K562 (cell line): ENCODE data around the gene TRIOBP. TPM values are rescaled to one million over a fixed set of nuclear protein-coding genes. Genes with fewer than 3 reads are reported as not detected.
A peak's percentile ranks its signal among the peaks of the same experiment; 100 is the strongest.
"Not testable (repeated sequence)": the region's sequence is repeated elsewhere in the genome, so short reads cannot be mapped to it uniquely, and the experiment has no call there.

Experiments used
- ATAC-seq: fragments of 200-7000 bp; cut with Tn5 transposase; 3 replicates; pipeline ENCODE4 v1.9.1; 2020; ENCODE audit warnings: moderate library complexity
- BruUV-seq: library from RNA; stranded (reverse); fragments of 400-500 nt; replicated peaks from 2 replicates; lab custom pipeline; 2021; lab: Mats Ljungman, UMichigan
- CTCF ChIA-PET: fragments of 300-600 bp; formaldehyde crosslinking; extraction: SDS; loops from one replicate; lab custom pipeline; 2021; ENCODE audit warnings: low intra/inter-chr PET ratio; lab: Yijun Ruan, JAX
- POLR2A ChIA-PET: fragments of 300-600, 350-650 bp; sonication (Branson Sonifier 250); formaldehyde crosslinking; extraction: SDS; loops from one replicate; lab custom pipeline; 2021; ENCODE audit warnings: antibody characterized with exemption, inconsistent platforms; lab: Yijun Ruan, JAX
- DNase-seq, 4 experiments: peaks; one replicate each; pipeline versions ENCODE4 v3.0.0 to v3.0.0-alpha.2; 2011 to 2018; ENCODE audit warnings: low spot score in 3 of 4, mixed read lengths in 3 of 4; ENCODE audit errors: extremely low read depth in 1 of 4
- FAIRE-seq: peaks from 2 replicates; lab custom pipeline; 2011; peaks lifted over from hg19 to GRCh38; lab: Jason Lieb, UNC
- H2AFZ ChIP-seq: 2 replicates; pipeline ENCODE4 v1.6.0; 2011; ENCODE audit warnings: low read depth, low read length, control low read depth, inconsistent platforms
- H3K27ac ChIP-seq: fragments of 200-600 bp; 3 replicates; pipeline ENCODE4 v1.8.0; 2011; ENCODE audit warnings: low read depth, mild to moderate bottlenecking, control low read depth, inconsistent platforms, low read length, moderate library complexity, mixed read lengths; ENCODE audit errors: extremely low read depth
- H3K27me3 ChIP-seq, 2 experiments: fragments of 300-600 bp in 1 of 2; 2 replicates in 1 of 2; 3 replicates in 1 of 2; pipeline versions ENCODE4 v1.6.0 to v1.8.0; 2011; ENCODE audit warnings: inconsistent platforms in 2 of 2, low read length in 2 of 2, mild to moderate bottlenecking in 1 of 2, mixed read lengths in 1 of 2, moderate library complexity in 1 of 2; ENCODE audit not compliant: control insufficient read depth in 2 of 2, insufficient read depth in 2 of 2
- H3K36me3 ChIP-seq: fragments of 300-600 bp; 3 replicates; pipeline ENCODE4 v1.8.0; 2011; ENCODE audit warnings: mild to moderate bottlenecking, low read length, inconsistent platforms; ENCODE audit not compliant: control insufficient read depth, insufficient read depth
- H3K4me1 ChIP-seq, 2 experiments: fragments of 200-600 bp in 1 of 2; replicated peaks in 1 of 2; 2 replicates in 1 of 2; 3 replicates in 1 of 2; pipeline versions ENCODE4 v1.5.1 to v1.8.0; 2011; ENCODE audit warnings: inconsistent platforms in 2 of 2, low read length in 2 of 2, mild to moderate bottlenecking in 1 of 2, mixed read lengths in 1 of 2, moderate library complexity in 1 of 2; ENCODE audit not compliant: control insufficient read depth in 2 of 2, insufficient read depth in 2 of 2
- H3K4me2 ChIP-seq: 2 replicates; pipeline ENCODE4 v1.6.1; 2011; ENCODE audit warnings: low read length, control low read depth, inconsistent platforms, mixed read lengths; ENCODE audit not compliant: insufficient read depth
- H3K4me3 ChIP-seq: fragments of 200-600 bp; sonication (generic), shearing (Covaris generic); 2 replicates; pipeline ENCODE4 v1.5.1; 2016; ENCODE audit warnings: control low read depth, inconsistent platforms
- H3K79me2 ChIP-seq: fragments of 200-600 bp; 3 replicates; pipeline ENCODE4 v1.8.0; 2011; ENCODE audit warnings: low read length, inconsistent platforms; ENCODE audit not compliant: control insufficient read depth, insufficient read depth
- H3K9ac ChIP-seq, 2 experiments: 2 replicates each; pipeline versions ENCODE4 v1.6.0 to v1.6.1; 2011; ENCODE audit warnings: low read depth in 2 of 2, low read length in 2 of 2, control low read depth in 1 of 2, inconsistent platforms in 1 of 2, mild to moderate bottlenecking in 1 of 2, mixed read lengths in 1 of 2; ENCODE audit not compliant: insufficient read depth in 1 of 2
- H3K9me1 ChIP-seq: one replicate; pipeline ENCODE4 v1.6.0; 2011; ENCODE audit warnings: inconsistent platforms, mild to moderate bottlenecking, low read length, moderate library complexity; ENCODE audit not compliant: control insufficient read depth, insufficient read depth
- H3K9me3 ChIP-seq: replicated peaks from 2 replicates; pipeline ENCODE4 v1.5.1; 2011; ENCODE audit warnings: low read depth, low read length, inconsistent platforms; ENCODE audit not compliant: control insufficient read depth, insufficient read depth
- H4K20me1 ChIP-seq: replicated peaks from 2 replicates; pipeline ENCODE4 v1.6.1; 2011; ENCODE audit warnings: low read length, inconsistent platforms, mixed read lengths; ENCODE audit not compliant: control insufficient read depth, insufficient read depth
- CBFA2T3 ChIP-seq: fragments of 450-650 bp; IDR thresholded peaks from 2 replicates; pipeline ENCODE4 v1.6.1; 2017
- DPF2 ChIP-seq: fragments of 450-650 bp; IDR thresholded peaks from 2 replicates; pipeline ENCODE4 v1.6.1; 2016
- FOXJ3 ChIP-seq: sonication (generic); formaldehyde crosslinking; IDR thresholded peaks from 2 replicates; pipeline ENCODE4 v1.4.0; 2020; ENCODE audit warnings: mild to moderate bottlenecking, missing genetic modification reagents
- SUPT5H ChIP-seq: fragments of 450-650 bp; IDR thresholded peaks from 2 replicates; pipeline ENCODE4 v1.6.1; 2016
- TAL1 ChIP-seq: fragments of 450-650 bp; IDR thresholded peaks from 2 replicates; pipeline ENCODE4 v1.6.1; 2016; ENCODE audit warnings: mild to moderate bottlenecking
- TBP ChIP-seq: optimal IDR thresholded peaks from 2 replicates; pipeline ENCODE3; 2011; ENCODE audit warnings: low read depth, low read length, improper control_type of control experiment
- TCF3 ChIP-seq: sonication (generic); formaldehyde crosslinking; IDR thresholded peaks from 2 replicates; pipeline ENCODE4 v1.4.0; 2020; ENCODE audit warnings: mild to moderate bottlenecking, missing genetic modification reagents
- ZNF121 ChIP-seq: sonication (generic); formaldehyde crosslinking; conservative IDR thresholded peaks from 2 replicates; pipeline ENCODE4 v1.8.0; 2022; ENCODE audit warnings: missing genetic modification reagents
- WGBS: fragments of 100-300 bp; shearing (Covaris generic); methylation state at CpG from one replicate; pipeline ENCODE4 v1.1.6; 2016; ENCODE audit warnings: low coverage, mixed read lengths; ENCODE audit not compliant: insufficient coverage; ENCODE audit errors: missing lambda C conversion rate; 5-methylcytosine and 5-hydroxymethylcytosine counted together
- in situ Hi-C: fragments of 300-500 bp; cut with MboI; formaldehyde crosslinking; loops from 4 replicates; pipeline ENCODE4 v1.15.0; 2018; ENCODE audit warnings: inconsistent platforms, mixed read lengths
- intact Hi-C: fragments of 100-400 bp; cut with micrococcal nuclease; formaldehyde crosslinking; loops from 2 replicates; pipeline ENCODE4 v1.14.2; 2022
- polyA plus RNA-seq, 8 experiments: library from polyadenylated mRNA; depleted of rRNA in 4 of 8; stranded (reverse) in 5 of 8; unstranded in 3 of 8; fragments of >200 nt; fragmentation: Nextera tagmentation in 2 of 8; fragmentation: Illumina TruSeq in 1 of 8; extraction: Ambion mirVana in 2 of 8; extraction: Trizol in 1 of 8; gene quantifications; 2 replicates each; pipeline versions ENCODE4 v1.2.1 to v1.2.3, GENCODE V29; 2011 to 2014; ENCODE audit warnings: inconsistent platforms in 1 of 8, missing spikeins in 1 of 8
- total RNA-seq, 7 experiments: library from RNA; depleted of rRNA in 6 of 7; stranded (reverse); fragments of >200 nt in 6 of 7; fragmentation: Illumina TruSeq in 2 of 7; extraction: Trizol in 2 of 7; gene quantifications; 2 replicates each; pipeline versions ENCODE4 v1.2.1 to v1.2.3, GENCODE V29; 2011 to 2021; ENCODE audit warnings: low replicate concordance in 1 of 7
- TF ChIP-seq, protein P1 (sequence below): fragments of 200-800 bp; sonication (Bioruptor generic); IDR thresholded peaks from 2 replicates; pipeline ENCODE4 v1.6.1; 2017; ENCODE audit warnings: missing genetic modification characterization, missing compliant biosample characterization
- TF ChIP-seq, protein P2 (sequence below), 2 experiments: fragments of 150-350 bp in 1 of 2; IDR thresholded peaks; 2 replicates each; pipeline ENCODE4 v1.6.1; 2012 to 2016; ENCODE audit warnings: low read depth in 2 of 2, low read length in 2 of 2, mild to moderate bottlenecking in 1 of 2, moderate library complexity in 1 of 2

The TRIOBP gene
- total and polyA plus RNA-seq, 9 of the 15 experiments (the other 6 are each of a cell fraction or from before 2014, with no cell fraction given) = 0.24 to 13.8 (median 5.5) TPM

DNA sequence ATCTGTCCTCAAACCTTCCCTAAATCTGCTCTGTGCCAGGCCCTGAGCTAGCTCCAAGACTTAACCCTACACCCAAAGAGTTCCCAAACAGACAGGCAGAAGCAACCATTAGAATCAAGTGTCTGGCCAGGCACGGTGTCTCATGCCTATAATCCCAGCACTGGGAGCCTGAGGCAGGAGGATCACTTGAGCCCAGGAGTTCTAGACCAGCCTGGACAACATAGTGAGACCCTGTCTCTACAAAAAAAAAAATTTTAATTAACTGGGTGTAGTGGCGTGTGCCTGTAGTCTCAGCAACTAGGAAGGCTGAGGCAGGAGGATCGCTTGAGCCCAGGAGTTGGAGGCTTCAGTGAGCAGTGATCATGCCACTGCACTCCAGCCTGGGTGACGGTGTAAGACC lies 40.3 kb upstream of the TRIOBP start:
- H3K9me3 ChIP-seq, BruUV-seq, H2AFZ ChIP-seq, H3K4me2 ChIP-seq, H3K9ac ChIP-seq, in situ Hi-C loops, H3K9me1 ChIP-seq, H3K4me3 ChIP-seq, FAIRE-seq, intact Hi-C loops, DNase-seq, H3K27me3 ChIP-seq, CTCF ChIA-PET, ATAC-seq: not testable (repeated sequence)
- peaks cover 31% of the 10 kb centered on the region for H3K79me2 ChIP-seq
- 95% methylated on average over 4 of the region's 4 CpGs for WGBS
- H3K36me3 ChIP-seq = peaks cover 28% of the 10 kb centered on the region; the same call in 2 of the 3 replicates
- H4K20me1 ChIP-seq = peaks cover 16% of the 10 kb centered on the region
- TF ChIP-seq ZNF121 (CRISPR knock-in tag) = peak; percentile 82
- peaks cover 19 to 27% of the 10 kb centered on the region in 2 experiments for H3K4me1 ChIP-seq
- POLR2A ChIA-PET = interaction anchor here (1.5 kb wide), 1 partner anchor 11 kb away, joined by 3 read pairs; no protein-coding TSS in a partner anchor
- H3K27ac ChIP-seq = peak overlapping the region; percentile 62; the same call in 2 of the 3 replicates

GRCh38 chr22:37657590-37658132 lies 39.2 kb upstream of the TRIOBP start:
- no peak for FAIRE-seq
- peaks cover 37% of the 10 kb centered on the region; the same call in 2 of the 3 replicates for H3K36me3 ChIP-seq
- peak; percentile 35 for ATAC-seq
- peaks cover 41% of the 10 kb centered on the region for H3K79me2 ChIP-seq
- H4K20me1 ChIP-seq = peaks cover 17% of the 10 kb centered on the region
- intact Hi-C loops (no loop called here), in situ Hi-C loops (no loop called here)
- H3K4me2 ChIP-seq = peak overlapping the region; percentile 92
- peak overlapping the region; percentile 89 for H2AFZ ChIP-seq
- H3K27me3 ChIP-seq = no peaks in the 10 kb centered on the region
- WGBS = 0% methylated on average over 5 of the region's 6 CpGs
- H3K4me3 ChIP-seq = peak overlapping the region; percentile 63
- no peaks in the 10 kb centered on the region for H3K9me3 ChIP-seq
- peaks cover 4% of the 10 kb centered on the region for H3K9me1 ChIP-seq
- peak overlapping the region; percentile 85 to 88 for H3K9ac ChIP-seq
- peak overlapping the region; percentile 88 for H3K27ac ChIP-seq
- ChIA-PET CTCF (no interaction called here), POLR2A (interaction anchor here (0.5 to 2.0 kb wide), 12 partner anchors 8 to 1192 kb away, joined by 3 to 14 read pairs (median 4); partner anchors contain the start of gene LGALS1)
- peak in 3 of 4 experiments; percentile 40 to 74 (median 45) for DNase-seq
- peaks cover 20 to 27% of the 10 kb centered on the region in 2 experiments for H3K4me1 ChIP-seq
- BruUV-seq = TSS peak; percentile 98
- TF ChIP-seq SUPT5H (peak; percentile 65; the same call in 1 of the 2 replicates), TAL1 (0 out of 2 replicates have a peak, but pooled peaks have one; percentile 8), FOXJ3 (no peak), TCF3 (CRISPR knock-in tag) (peak; percentile 35; the same call in 1 of the 2 replicates), DPF2 (peak; percentile 13; the same call in 1 of the 2 replicates), CBFA2T3 (peak; percentile 43), TBP (peak; percentile 67)
- TF ChIP-seq, protein P1, sequence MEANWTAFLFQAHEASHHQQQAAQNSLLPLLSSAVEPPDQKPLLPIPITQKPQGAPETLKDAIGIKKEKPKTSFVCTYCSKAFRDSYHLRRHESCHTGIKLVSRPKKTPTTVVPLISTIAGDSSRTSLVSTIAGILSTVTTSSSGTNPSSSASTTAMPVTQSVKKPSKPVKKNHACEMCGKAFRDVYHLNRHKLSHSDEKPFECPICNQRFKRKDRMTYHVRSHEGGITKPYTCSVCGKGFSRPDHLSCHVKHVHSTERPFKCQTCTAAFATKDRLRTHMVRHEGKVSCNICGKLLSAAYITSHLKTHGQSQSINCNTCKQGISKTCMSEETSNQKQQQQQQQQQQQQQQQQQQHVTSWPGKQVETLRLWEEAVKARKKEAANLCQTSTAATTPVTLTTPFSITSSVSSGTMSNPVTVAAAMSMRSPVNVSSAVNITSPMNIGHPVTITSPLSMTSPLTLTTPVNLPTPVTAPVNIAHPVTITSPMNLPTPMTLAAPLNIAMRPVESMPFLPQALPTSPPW = peak; percentile 19
- TF ChIP-seq, protein P2, sequence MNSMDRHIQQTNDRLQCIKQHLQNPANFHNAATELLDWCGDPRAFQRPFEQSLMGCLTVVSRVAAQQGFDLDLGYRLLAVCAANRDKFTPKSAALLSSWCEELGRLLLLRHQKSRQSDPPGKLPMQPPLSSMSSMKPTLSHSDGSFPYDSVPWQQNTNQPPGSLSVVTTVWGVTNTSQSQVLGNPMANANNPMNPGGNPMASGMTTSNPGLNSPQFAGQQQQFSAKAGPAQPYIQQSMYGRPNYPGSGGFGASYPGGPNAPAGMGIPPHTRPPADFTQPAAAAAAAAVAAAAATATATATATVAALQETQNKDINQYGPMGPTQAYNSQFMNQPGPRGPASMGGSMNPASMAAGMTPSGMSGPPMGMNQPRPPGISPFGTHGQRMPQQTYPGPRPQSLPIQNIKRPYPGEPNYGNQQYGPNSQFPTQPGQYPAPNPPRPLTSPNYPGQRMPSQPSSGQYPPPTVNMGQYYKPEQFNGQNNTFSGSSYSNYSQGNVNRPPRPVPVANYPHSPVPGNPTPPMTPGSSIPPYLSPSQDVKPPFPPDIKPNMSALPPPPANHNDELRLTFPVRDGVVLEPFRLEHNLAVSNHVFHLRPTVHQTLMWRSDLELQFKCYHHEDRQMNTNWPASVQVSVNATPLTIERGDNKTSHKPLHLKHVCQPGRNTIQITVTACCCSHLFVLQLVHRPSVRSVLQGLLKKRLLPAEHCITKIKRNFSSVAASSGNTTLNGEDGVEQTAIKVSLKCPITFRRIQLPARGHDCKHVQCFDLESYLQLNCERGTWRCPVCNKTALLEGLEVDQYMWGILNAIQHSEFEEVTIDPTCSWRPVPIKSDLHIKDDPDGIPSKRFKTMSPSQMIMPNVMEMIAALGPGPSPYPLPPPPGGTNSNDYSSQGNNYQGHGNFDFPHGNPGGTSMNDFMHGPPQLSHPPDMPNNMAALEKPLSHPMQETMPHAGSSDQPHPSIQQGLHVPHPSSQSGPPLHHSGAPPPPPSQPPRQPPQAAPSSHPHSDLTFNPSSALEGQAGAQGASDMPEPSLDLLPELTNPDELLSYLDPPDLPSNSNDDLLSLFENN (IDR thresholded peaks at IDR 0.05; ENCODE audit: low read depth in 2 of 2, low read length in 2 of 2) = peak in 1 of 2 experiments; percentile 50; a peak in 1 of 4 replicates
